Measurements from ENCODE around the gene KMO.
A peak's percentile ranks its signal among the peaks of the same experiment; 100 is the strongest.

Gene KMO

DNA sequence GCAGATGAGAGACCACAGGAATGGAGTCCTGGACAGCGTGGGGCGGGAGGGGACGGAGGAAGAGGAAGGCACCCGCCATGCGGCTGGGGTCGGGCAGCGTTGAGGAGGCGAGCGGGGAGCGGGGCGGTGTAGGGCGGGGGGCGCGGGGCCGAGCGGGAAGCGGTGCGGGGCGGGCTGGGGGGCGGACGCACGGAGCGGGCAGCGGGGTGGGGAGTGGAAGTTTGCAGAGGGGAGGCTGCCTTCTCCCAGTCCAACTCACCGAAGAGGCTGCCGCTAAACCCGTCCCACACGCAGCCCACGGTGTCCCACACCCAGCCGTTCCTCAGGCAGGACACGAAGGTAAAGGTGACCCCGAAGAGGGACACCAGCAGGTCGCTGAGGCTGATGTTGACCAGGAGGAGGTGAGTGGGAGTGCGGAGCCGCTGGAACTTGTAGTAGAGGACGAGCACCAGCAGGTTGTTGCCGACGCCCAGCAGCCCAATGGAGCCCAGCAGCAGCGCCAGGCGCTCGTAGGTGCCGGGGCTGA lies 107.5 kb downstream of the KMO start:
- TF ChIP-seq NFRKB (IDR thresholded peaks at IDR 0.05) (no peak), LEF1 (IDR thresholded peaks at IDR 0.05; ENCODE audit: borderline replicate concordance) (no peak), ELF4 (IDR thresholded peaks at IDR 0.05) (no peak), L3MBTL2 (conservative IDR thresholded peaks at IDR 0.05) (no peak)
- peak; percentile 68 for DNase-seq (ENCODE audit: extremely low spot score)
- POLR2A ChIA-PET = interaction anchor here (0.6 to 1.5 kb wide), 13 partner anchors 9 to 1616 kb away, joined by 3 to 10 read pairs (median 4); partner anchors contain the start of genes EXO1 and SDCCAG8
- CTCF ChIA-PET = interaction anchor here (1.6 kb wide), 1 partner anchor 12 kb away, joined by 4 read pairs; no protein-coding TSS in a partner anchor

DNA sequence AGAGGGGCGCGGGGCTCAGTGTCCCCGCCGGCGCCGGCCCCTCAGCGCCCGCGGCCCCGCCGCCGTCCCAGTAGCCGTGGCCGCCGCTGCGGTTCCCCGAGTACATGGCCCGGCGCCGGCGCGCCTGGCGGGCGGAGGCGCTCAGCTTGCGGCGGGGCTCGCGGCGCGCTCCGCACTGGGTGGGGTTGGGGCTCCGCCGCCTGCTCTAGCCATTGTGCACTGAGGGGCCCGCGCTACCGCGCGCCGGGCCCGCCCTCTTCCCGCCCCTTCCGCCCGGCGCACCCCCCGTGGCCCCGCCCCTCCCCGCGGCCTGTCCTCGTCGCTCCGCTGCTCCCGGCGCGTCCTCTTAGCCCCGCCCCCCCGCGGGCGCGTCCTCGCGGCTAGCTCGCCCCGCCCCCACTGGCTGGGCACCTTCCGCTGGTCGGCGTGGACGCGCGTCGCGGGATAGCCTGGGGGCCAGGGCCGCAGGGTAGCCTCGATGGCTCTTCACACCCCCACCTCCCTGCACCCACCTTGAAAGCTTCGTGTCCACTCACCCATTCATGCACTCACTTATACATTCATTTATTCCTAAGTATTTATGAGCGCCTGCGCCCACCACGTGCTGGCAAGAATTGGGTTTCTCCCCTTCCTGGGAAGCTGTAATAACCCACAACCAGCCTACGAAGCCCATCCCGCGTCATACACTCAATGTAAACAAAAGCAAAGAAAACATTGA lies 108.1 kb downstream of the KMO start, which contains the start of the genes CHML and OPN3:
TSS of gene CHML (minus strand) at position 221 of the 718 bp plus-strand sequence. CDS start 4,603 bp downstream, outside the sequence.
TSS of gene OPN3 (minus strand) at position 221 of the 718 bp plus-strand sequence. CDS start at position 106, 115 bp downstream.
- POLR2A ChIA-PET = interaction anchor here (0.6 to 1.4 kb wide), 15 partner anchors 9 to 1615 kb away, joined by 3 to 10 read pairs (median 4); partner anchors contain the start of genes EXO1 and SDCCAG8
- DNase-seq (ENCODE audit: extremely low spot score) = peak; percentile 99
- TF ChIP-seq BHLHE40 (IDR thresholded peaks at IDR 0.05; ENCODE audit: borderline replicate concordance) = no peak
- no peak for TF ChIP-seq SP1 (IDR thresholded peaks at IDR 0.05)
- TF ChIP-seq ZNF384 (IDR thresholded peaks at IDR 0.05) = no peak
- peak; percentile 81; the same call in 1 of the 2 replicates for TF ChIP-seq LEF1 (IDR thresholded peaks at IDR 0.05; ENCODE audit: borderline replicate concordance)
- no peak for TF ChIP-seq SUZ12 (IDR thresholded peaks at IDR 0.05)
- TF ChIP-seq L3MBTL2 (conservative IDR thresholded peaks at IDR 0.05) = peak; percentile 99
- peak; percentile 79 for TF ChIP-seq ARNT (IDR thresholded peaks at IDR 0.05)
- TF ChIP-seq HDGF (IDR thresholded peaks at IDR 0.05; ENCODE audit: borderline replicate concordance) = no peak
- TF ChIP-seq CTBP1 (IDR thresholded peaks at IDR 0.05; ENCODE audit: borderline replicate concordance) = no peak
- TF ChIP-seq FOXM1 (IDR thresholded peaks at IDR 0.05; ENCODE audit: borderline replicate concordance) = peak; percentile 57
- TF ChIP-seq, protein P1, sequence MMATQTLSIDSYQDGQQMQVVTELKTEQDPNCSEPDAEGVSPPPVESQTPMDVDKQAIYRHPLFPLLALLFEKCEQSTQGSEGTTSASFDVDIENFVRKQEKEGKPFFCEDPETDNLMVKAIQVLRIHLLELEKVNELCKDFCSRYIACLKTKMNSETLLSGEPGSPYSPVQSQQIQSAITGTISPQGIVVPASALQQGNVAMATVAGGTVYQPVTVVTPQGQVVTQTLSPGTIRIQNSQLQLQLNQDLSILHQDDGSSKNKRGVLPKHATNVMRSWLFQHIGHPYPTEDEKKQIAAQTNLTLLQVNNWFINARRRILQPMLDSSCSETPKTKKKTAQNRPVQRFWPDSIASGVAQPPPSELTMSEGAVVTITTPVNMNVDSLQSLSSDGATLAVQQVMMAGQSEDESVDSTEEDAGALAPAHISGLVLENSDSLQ (IDR thresholded peaks at IDR 0.05) = no peak
- no peak for TF ChIP-seq ELF4 (IDR thresholded peaks at IDR 0.05)
- no peak for TF ChIP-seq FOXA1 (IDR thresholded peaks at IDR 0.05)
- CTCF ChIA-PET = interaction anchor here (0.6 to 1.6 kb wide), 2 partner anchors 13 to 1534 kb away, joined by 4 to 6 read pairs; no protein-coding TSS in a partner anchor

DNA sequence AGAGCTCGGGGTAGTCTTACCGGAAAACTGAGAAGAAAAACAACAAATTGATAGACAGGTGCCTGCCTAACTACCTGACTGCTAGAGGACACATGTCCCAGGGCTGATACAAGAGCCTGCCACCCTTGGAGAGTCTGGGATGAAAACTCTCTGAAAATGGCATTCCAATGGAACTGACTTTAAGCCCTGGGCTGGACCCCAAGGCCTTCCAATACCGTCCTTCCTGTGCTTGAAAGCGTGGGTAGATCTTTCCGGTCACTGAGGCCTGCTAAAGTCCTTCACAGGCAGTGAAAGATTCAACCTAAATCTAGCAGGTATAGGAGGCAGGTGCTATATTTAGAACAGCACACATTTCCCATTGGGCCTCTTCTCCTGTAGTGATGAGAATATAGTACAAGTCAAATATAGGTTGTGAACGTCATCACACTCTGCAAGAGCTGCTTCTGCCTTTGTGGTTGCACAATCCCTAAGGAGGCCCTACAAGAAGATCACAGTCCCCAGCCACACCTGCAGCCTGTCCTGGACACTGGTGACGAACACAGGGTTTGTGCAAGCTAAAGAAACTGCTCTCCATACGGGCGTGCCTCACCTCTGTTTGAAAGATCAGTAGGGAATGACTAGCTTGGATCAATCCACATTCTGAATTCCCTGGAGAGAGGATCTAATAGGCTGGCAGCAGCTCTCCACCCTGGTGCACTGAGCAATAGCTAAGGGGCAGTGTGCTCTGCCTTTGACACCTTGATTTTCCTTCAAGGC lies 108.9 kb downstream of the KMO start:
- CTCF ChIA-PET = interaction anchor here (0.6 to 1.6 kb wide), 2 partner anchors 13 to 1533 kb away, joined by 4 to 6 read pairs; no protein-coding TSS in a partner anchor
- TF ChIP-seq SP1 (IDR thresholded peaks at IDR 0.05) = no peak
- peak; percentile 18; the same call in 1 of the 2 replicates for TF ChIP-seq L3MBTL2 (conservative IDR thresholded peaks at IDR 0.05)
- TF ChIP-seq FOXM1 (IDR thresholded peaks at IDR 0.05; ENCODE audit: borderline replicate concordance) = no peak
- TF ChIP-seq FOXK2 (IDR thresholded peaks at IDR 0.05) = no peak
- TF ChIP-seq CTBP1 (IDR thresholded peaks at IDR 0.05; ENCODE audit: borderline replicate concordance) = no peak
- no peak for TF ChIP-seq TARDBP (IDR thresholded peaks at IDR 0.05)
- TF ChIP-seq, protein P1 (IDR thresholded peaks at IDR 0.05) = 0 out of 2 replicates have a peak, but pooled peaks have one; percentile 33
- TF ChIP-seq HDGF (IDR thresholded peaks at IDR 0.05; ENCODE audit: borderline replicate concordance) = no peak
- TF ChIP-seq ELF4 (IDR thresholded peaks at IDR 0.05) = no peak
- no peak for TF ChIP-seq LEF1 (IDR thresholded peaks at IDR 0.05; ENCODE audit: borderline replicate concordance)
- no peak for DNase-seq (ENCODE audit: extremely low spot score)
- POLR2A ChIA-PET = interaction anchor here (0.8 to 1.4 kb wide), 11 partner anchors 8 to 1615 kb away, joined by 3 to 10 read pairs (median 4); partner anchors contain the start of gene SDCCAG8

DNA sequence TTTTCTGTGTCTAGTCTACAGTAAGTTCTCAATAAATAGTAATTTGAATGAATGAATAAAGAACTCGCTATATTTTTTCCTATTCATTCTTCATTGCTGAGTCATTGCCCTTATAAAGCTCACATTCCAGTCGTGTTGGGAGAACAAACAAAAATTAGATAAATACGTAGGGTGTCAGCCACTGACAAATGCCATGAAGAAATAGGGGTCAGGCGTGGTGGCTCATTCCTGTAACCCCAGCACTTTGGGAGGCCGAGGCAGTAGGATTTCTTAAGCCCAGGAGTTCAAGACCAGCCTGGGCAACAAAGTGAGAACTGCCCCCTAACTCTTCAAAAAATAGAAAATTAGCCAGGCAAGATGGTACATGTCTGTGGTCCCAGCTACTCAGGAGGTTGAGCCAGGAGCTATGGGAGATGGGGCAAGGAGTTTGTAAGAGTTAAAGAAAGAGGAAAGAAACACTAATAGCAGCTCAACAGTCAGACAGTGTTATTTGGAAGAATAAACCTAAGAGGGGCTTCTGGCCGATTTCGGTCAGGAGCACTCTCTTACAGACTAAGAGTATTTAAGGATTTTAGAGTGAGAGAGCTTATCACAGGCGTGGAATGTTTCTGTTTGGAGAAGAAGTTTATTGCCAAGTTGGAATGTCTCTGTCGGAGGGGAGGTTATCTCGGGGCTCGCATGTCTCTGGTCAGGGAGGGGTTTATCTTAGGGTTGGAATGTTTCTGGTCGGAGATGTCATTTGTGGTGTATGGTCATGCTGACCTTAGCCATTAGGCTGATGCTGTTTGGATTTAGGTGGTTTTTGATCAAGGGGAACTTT lies 109.8 kb downstream of the KMO start:
- TF ChIP-seq FOXM1 (IDR thresholded peaks at IDR 0.05; ENCODE audit: borderline replicate concordance) (no peak), SP1 (IDR thresholded peaks at IDR 0.05) (no peak), LEF1 (IDR thresholded peaks at IDR 0.05; ENCODE audit: borderline replicate concordance) (no peak), FOXK2 (IDR thresholded peaks at IDR 0.05) (no peak), TARDBP (IDR thresholded peaks at IDR 0.05) (no peak), FOXA1 (IDR thresholded peaks at IDR 0.05) (no peak)
- ChIA-PET CTCF (interaction anchor here (0.7 kb wide), 1 partner anchor 18 kb away, joined by 7 read pairs; no protein-coding TSS in a partner anchor), POLR2A (no interaction called here)
- no peak for DNase-seq (ENCODE audit: extremely low spot score)

DNA sequence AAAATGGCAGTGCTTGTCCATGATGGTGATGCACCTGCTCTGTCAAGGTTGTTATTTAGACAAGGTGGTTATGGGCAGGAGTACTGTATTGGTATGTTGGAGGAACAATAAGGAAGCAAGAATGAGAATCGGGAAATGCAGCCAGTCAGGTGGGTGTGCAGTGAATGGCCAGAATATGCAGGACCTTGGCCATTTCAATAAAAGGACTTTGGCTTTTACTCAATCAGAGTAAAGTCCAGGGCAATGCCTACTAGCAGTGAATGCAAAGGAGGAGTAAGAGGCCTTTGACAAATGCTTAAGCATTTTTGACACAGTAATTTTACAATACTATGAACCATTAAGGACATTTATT lies 110.4 kb downstream of the KMO start:
- DNase-seq (ENCODE audit: extremely low spot score) = no peak
- ChIA-PET CTCF (interaction anchor here (0.6 kb wide), 1 partner anchor 32 kb away, joined by 3 read pairs; no protein-coding TSS in a partner anchor), POLR2A (no interaction called here)
- TF ChIP-seq HDGF (IDR thresholded peaks at IDR 0.05; ENCODE audit: borderline replicate concordance) (no peak), FOXK2 (IDR thresholded peaks at IDR 0.05) (no peak), BHLHE40 (IDR thresholded peaks at IDR 0.05; ENCODE audit: borderline replicate concordance) (no peak), SUZ12 (IDR thresholded peaks at IDR 0.05) (no peak), FOXA1 (IDR thresholded peaks at IDR 0.05) (no peak), ELF4 (IDR thresholded peaks at IDR 0.05) (no peak), CTBP1 (IDR thresholded peaks at IDR 0.05; ENCODE audit: borderline replicate concordance) (no peak), ZNF384 (IDR thresholded peaks at IDR 0.05) (no peak), LEF1 (IDR thresholded peaks at IDR 0.05; ENCODE audit: borderline replicate concordance) (no peak), FOXM1 (IDR thresholded peaks at IDR 0.05; ENCODE audit: borderline replicate concordance) (no peak), L3MBTL2 (conservative IDR thresholded peaks at IDR 0.05) (no peak)
